Fibroblast of pulmonary artery (primary cell): Measurements from ENCODE around the gene PPP3R1.

Experiments used
- DNase-seq: peaks from one replicate; pipeline ENCODE4 v3.0.0-alpha.2; 2010; ENCODE audit warnings: low read depth
- H3K4me3 ChIP-seq: replicated peaks from 2 replicates; pipeline ENCODE4 v1.5.1; 2011; ENCODE audit warnings: low read depth, mild to moderate bottlenecking, control low read depth, low read length, moderate library complexity
- CTCF ChIP-seq: IDR thresholded peaks from 2 replicates; pipeline ENCODE4 v1.5.1; 2011; ENCODE audit warnings: mild to moderate bottlenecking, control low read depth, low read length, inconsistent platforms; ENCODE audit errors: missing control alignments

Gene PPP3R1

GRCh38 chr2:68236103-68236734 lies 16.1 kb downstream of the PPP3R1 start:
- H3K4me3 ChIP-seq: no peak overlapping the region
- no peak for DNase-seq
- no peak for TF ChIP-seq CTCF

GRCh38 chr2:68235090-68235489 lies 17.2 kb downstream of the PPP3R1 start:
- TF ChIP-seq CTCF: no peak
- no peak overlapping the region for H3K4me3 ChIP-seq
- no peak for DNase-seq

GRCh38 chr2:68234405-68234804 lies 17.9 kb downstream of the PPP3R1 start:
- TF ChIP-seq CTCF: no peak
- no peak for DNase-seq

GRCh38 chr2:68231061-68231372 lies 21.3 kb downstream of the PPP3R1 start:
- TF ChIP-seq CTCF: no peak
- H3K4me3 ChIP-seq: peak overlapping the region; percentile 18
- DNase-seq: no peak

More at GRCh38 chr2:68234405-68234804, 17.9 kb downstream of the PPP3R1 start:
- H3K4me3 ChIP-seq: no peak overlapping the region

- peak overlapping the region; percentile 18 for H3K4me3 ChIP-seq
- peak; percentile 56 for DNase-seq
- no peak for TF ChIP-seq CTCF
Observed at GRCh38 chr2:68230241-68231060, 21.9 kb downstream of the PPP3R1 start.

GRCh38 chr2:68226794-68227193 lies 25.5 kb downstream of the PPP3R1 start:
- TF ChIP-seq CTCF: no peak
- H3K4me3 ChIP-seq: no peak overlapping the region

More at GRCh38 chr2:68226794-68227193, 25.5 kb downstream of the PPP3R1 start:
- no peak for DNase-seq
